HCT116 (cell line): ENCODE measurements around the gene PURB.

ENCODE experiments used
- ATF3 ChIP-seq: IDR thresholded peaks from 2 replicates; pipeline ENCODE4 v1.6.1; 2012
- POLR2A ChIP-seq: IDR thresholded peaks from 2 replicates; pipeline ENCODE4 v1.7.0; 2011; ENCODE audit warnings: borderline replicate concordance; ENCODE audit not compliant: insufficient read depth, insufficient read length; ENCODE audit errors: extremely low read depth
- POLR2AphosphoS5 ChIP-seq: IDR thresholded peaks from 2 replicates; pipeline ENCODE4 v1.6.1; 2011; ENCODE audit warnings: mild to moderate bottlenecking, low read depth, low read length, moderate library complexity
- SIN3A ChIP-seq: IDR thresholded peaks from 2 replicates; pipeline ENCODE4 v1.6.1; 2012; ENCODE audit warnings: low read depth
- TCF7L2 ChIP-seq: IDR thresholded peaks from 2 replicates; pipeline ENCODE4 v1.7.0; 2011; ENCODE audit warnings: borderline replicate concordance, inconsistent platforms; ENCODE audit not compliant: insufficient read depth, insufficient read length; ENCODE audit errors: extremely low read depth

GRCh38 chr7:44918029-44918428 lies 32.7 kb upstream of the PURB start:
- TF ChIP-seq TCF7L2 (no peak), SIN3A (no peak), POLR2A (no peak), ATF3 (no peak), POLR2AphosphoS5 (no peak)
